Activated CD4-positive, alpha-beta T cell treated with anti-CD3 and anti-CD28 coated beads, Interleukin-2, Interleukin-4, amounts not matched to agents 100 ng/mL and 50 ng/mL, durations not matched to agents 16 hours and 8 hours (primary cell): ENCODE data around the gene GRM4.

Source experiments
- DNase-seq: peaks from one replicate; pipeline ENCODE4 v3.0.0-alpha.2; 2020; ENCODE audit warnings: low spot score

Gene GRM4

GRCh38 chr6:34061348-34061747 is 84.5 kb downstream of the GRM4 start:
- DNase-seq: no peak

- no peak for DNase-seq
Observed at GRCh38 chr6:34059914-34060313, 86.0 kb downstream of the GRM4 start.

- no peak for DNase-seq
Observed at GRCh38 chr6:34059136-34059731, 86.7 kb downstream of the GRM4 start.

- DNase-seq: no peak
Observed at GRCh38 chr6:34057790-34058189, 88.1 kb downstream of the GRM4 start.

GRCh38 chr6:34057191-34057590 is 88.7 kb downstream of the GRM4 start:
- DNase-seq: no peak

- no peak for DNase-seq
Observed at GRCh38 chr6:34056305-34057108, 89.4 kb downstream of the GRM4 start.

- peak; percentile 60 for DNase-seq
Observed at GRCh38 chr6:34055223-34055933, 90.5 kb downstream of the GRM4 start.

GRCh38 chr6:34053721-34054120 is 92.2 kb downstream of the GRM4 start:
- DNase-seq: no peak

GRCh38 chr6:34052918-34053608 is 92.8 kb downstream of the GRM4 start:
- DNase-seq: no peak

GRCh38 chr6:34052071-34052825 is 93.6 kb downstream of the GRM4 start:
- DNase-seq: no peak

GRCh38 chr6:34051331-34051919 is 94.5 kb downstream of the GRM4 start:
- no peak for DNase-seq

- no peak for DNase-seq
Observed at GRCh38 chr6:34050691-34051090, 95.2 kb downstream of the GRM4 start.

- no peak for DNase-seq
Observed at GRCh38 chr6:34049395-34050342, 96.2 kb downstream of the GRM4 start.

GRCh38 chr6:34047913-34048867 is 97.7 kb downstream of the GRM4 start:
- DNase-seq: no peak

- DNase-seq: no peak
Observed at GRCh38 chr6:34046617-34047016, 99.3 kb downstream of the GRM4 start.

GRCh38 chr6:34045771-34046170 is 100.1 kb downstream of the GRM4 start:
- DNase-seq: no peak

GRCh38 chr6:34044945-34045595 is 100.8 kb downstream of the GRM4 start:
- DNase-seq: no peak

- no peak for DNase-seq
Observed at GRCh38 chr6:34043359-34043758, 102.5 kb downstream of the GRM4 start.
